Midbrain (tissue), 1 donor: ENCODE data around the gene LRTM2.

Experiments used
- DNase-seq: peaks from one replicate; lab custom pipeline; 2025; lab: John Stamatoyannopoulos, UW

Gene LRTM2

GRCh38 chr12:1885082-1885596, 64.8 kb downstream of the LRTM2 start:
- DNase-seq = no peak

- no peak for DNase-seq
These were observed 65.4 kb downstream of the LRTM2 start for GRCh38 chr12:1885599-1886245.
